ENCODE measurements around the gene LZTFL1.

Gene LZTFL1

GRCh38 chr3:45782381-45782780, 59.5 kb downstream of the LZTFL1 start:
- DNase-seq, result no peak

GRCh38 chr3:45781841-45782240, 60.1 kb downstream of the LZTFL1 start:
- DNase-seq, result no peak

GRCh38 chr3:45781271-45781670, 60.6 kb downstream of the LZTFL1 start:
- no peak for DNase-seq

- no peak for DNase-seq
These were observed 61.9 kb downstream of the LZTFL1 start for GRCh38 chr3:45779746-45780735.

- DNase-seq, result no peak
These were observed 63.1 kb downstream of the LZTFL1 start for GRCh38 chr3:45778761-45779201.

- no peak for DNase-seq
These were observed 64.1 kb downstream of the LZTFL1 start for GRCh38 chr3:45777746-45778386.

- DNase-seq, result no peak
These were observed 64.7 kb downstream of the LZTFL1 start for GRCh38 chr3:45777111-45777745.

- no peak for DNase-seq
These were observed 65.3 kb downstream of the LZTFL1 start for GRCh38 chr3:45776611-45777010.

GRCh38 chr3:45776301-45776595, 65.7 kb downstream of the LZTFL1 start:
- no peak for DNase-seq

- no peak for DNase-seq
These were observed 66.2 kb downstream of the LZTFL1 start for GRCh38 chr3:45775571-45776300.

- DNase-seq, result no peak
These were observed 67.1 kb downstream of the LZTFL1 start for GRCh38 chr3:45774581-45775521.

- no peak for DNase-seq
These were observed 68.0 kb downstream of the LZTFL1 start for GRCh38 chr3:45773714-45774449.
